GM19043 (cell line): ENCODE results near the gene OGFOD3.
"Not testable (repeated sequence)": the region's sequence is repeated elsewhere in the genome, so short reads cannot be mapped to it uniquely, and the experiment has no call there.

Experiments
- ATAC-seq: cut with Tn5 transposase; IDR thresholded peaks from one replicate; pipeline ENCODE4 v1.9.1; 2021; ENCODE audit warnings: low read depth; ENCODE audit not compliant: unreplicated experiment

OGFOD3 gene

DNA sequence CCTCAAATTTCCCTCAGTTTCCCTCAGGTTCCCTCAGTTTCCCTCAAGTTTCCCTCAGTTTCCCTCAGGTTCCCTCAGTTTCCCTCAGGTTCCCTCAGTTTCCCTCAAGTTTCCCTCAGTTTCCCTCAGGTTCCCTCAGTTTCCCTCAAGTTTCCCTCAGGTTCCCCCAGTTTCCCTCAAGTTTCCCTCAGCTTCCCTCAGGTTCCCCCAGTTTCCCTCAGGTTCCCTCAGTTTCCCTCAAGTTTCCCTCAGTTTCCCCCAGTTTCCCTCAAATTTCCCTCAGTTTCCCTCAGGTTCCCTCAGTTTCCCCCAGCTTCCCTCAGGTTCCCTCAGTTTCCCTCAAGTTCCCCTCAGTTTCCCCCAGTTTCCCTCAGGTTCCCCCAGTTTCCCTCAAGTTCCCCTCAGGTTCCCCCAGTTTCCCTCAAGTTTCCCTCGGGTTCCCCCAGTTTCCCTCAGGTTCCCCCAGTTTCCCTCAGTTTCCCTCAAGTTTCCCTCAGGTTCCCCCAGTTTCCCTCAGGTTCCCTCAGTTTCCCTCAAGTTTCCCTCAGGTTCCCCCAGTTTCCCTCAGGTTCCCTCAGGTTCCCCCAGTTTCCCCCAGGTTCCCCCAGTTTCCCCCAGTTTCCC is 58.8 kb downstream of the OGFOD3 start:
- not testable (repeated sequence) for ATAC-seq

DNA sequence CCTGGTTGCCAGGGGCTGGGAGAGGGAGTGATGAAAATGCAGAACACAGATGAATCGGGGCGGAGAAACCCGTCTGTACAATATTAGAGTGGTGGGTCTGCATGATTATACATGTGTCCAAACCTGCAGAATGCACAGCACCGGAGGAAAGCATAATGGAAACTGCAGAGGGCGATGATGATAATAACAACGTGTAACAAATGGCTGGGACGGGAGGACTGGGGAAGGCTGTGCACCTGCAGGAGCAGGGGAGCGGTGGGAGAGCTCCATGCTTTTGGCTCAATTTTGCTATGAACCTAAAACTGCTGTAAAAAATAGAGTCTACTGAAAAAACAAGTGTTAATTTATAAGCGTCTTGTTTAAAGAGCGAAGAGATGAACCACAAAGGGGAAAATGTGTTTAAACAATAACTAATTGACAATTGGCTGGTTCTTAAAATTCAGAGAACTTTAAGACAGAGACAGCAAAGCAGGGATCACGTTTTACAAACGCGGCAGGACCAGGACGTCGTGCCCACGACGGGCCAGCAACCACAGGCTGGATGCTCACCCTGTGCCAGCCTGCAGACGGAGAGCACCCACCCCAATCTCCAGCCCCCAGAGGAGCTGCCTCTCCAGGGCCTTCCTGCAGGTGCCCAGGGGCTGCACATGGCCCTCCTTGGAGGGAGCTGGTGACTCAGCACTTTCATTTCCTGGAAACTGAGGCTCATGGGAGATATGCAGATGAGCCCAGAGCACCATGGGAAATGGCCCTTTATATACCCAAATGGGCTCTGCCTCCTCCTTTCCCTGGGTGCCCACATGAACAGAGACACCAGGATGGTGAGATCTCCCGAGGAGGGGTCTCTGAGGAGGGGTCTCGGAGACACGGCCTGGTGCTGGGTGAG is 59.7 kb downstream of the OGFOD3 start, which contains the start of gene TEX19:
TSS of gene TEX19 (plus strand) at position 783 of the 886 bp plus-strand sequence. CDS start 2,904 bp downstream, outside the sequence.
- ATAC-seq: no peak

DNA sequence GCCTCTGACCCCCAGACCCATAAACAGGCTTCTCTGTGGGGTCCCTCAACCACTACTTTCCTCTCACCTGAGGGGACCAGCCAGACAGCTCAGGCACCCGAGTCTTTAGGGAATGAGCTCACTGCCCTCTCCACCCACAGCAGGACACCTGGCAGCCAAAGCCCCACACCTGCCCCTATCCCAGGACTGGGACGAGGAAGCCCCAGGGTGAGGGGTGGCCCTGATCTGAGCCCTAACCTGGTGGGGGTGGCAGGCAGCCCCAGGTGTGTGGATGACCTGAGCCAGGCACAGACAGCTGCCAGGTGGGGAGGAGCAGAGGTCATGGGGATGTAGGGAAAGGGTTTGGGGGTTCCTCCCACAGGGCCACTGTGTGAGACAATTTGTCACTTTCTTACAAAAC is 61.0 kb downstream of the OGFOD3 start:
- no peak for ATAC-seq

DNA sequence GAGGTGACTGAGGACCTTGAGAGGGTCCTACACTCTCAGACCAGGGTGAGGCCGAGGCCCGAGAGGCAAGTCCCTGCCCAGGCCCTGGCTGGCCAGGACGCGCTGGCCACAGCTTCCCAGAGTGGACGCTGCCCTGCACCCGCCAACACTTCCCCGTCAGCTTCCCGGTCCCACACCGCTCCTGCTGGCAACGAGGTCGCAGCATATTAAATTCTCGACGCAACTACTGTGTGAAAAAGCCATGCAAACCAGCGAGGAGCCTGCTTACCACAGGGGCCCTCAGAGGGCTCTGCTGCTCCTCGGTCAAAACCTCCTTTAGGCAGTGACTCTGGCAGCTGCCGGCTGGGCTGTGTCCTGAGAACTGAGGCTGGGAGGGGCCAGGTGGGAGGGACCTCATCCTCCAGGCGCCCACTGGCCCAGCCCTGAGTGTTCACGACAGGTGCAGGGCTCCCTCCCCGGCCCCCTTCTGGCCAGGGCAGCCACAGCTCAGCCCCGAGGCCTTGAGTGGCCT is 61.5 kb downstream of the OGFOD3 start:
- no peak for ATAC-seq

- ATAC-seq: no peak
Observed at GRCh38 chr17:82355770-82356427, 62.5 kb downstream of the OGFOD3 start.

GRCh38 chr17:82354804-82355308 is 63.5 kb downstream of the OGFOD3 start:
- ATAC-seq: no peak

DNA sequence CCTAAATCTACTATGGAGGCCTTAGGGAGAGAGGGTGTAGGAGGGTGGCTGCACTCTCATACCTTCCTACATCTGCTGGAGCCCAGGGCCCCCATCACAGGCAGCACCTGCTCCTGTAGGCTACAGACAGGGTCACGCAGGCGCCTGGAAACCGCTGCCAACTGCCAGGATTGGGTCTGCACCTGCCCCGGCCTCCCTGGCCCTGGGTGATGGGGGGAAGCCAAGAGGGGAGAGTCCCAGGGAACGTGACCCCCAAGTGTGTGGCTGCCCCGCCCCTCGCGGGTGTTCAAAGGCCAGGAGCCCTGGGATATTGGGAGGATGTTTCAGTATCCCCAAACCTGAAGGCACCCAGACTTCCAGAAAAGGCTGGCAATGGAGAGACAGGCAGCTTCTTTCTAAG is 64.9 kb downstream of the OGFOD3 start:
- ATAC-seq: no peak

DNA sequence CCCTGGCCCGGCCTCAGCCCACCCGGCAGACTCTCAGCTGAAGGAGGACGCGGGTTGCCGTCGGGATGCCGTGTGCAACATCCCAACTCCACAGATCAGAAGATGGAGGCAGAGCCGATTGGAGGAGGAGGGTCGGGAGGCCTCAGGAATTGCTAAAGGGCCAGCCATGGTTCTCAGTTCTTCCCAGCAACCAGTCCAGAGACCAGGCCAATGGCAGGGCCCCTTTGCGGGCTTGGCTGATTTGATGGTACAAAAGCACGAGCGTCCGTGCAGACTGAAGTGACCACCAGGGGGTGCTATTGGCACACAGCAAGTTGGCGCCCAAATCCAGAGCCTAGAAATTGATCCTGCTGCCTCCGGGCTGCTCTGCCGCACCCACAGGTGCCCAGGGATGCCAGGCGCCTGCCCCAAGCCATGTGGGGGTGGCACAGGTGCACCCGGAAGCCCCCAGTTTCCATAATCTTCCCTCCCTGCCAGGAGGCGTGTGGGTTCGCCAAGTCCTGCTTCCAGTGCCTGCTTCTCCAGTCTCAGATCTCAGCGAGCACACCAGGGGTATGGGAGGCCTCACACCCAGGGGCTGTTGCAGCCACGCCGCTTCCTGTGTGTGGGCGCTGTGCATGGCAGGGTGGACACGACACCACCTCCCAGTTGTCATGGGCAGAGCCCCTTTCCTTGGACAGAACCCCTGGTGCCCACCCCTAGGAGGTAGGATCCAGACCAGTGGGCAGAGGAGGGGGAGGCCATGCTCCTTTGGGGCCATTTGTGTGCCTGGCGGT is 66.5 kb downstream of the OGFOD3 start:
- ATAC-seq: no peak

DNA sequence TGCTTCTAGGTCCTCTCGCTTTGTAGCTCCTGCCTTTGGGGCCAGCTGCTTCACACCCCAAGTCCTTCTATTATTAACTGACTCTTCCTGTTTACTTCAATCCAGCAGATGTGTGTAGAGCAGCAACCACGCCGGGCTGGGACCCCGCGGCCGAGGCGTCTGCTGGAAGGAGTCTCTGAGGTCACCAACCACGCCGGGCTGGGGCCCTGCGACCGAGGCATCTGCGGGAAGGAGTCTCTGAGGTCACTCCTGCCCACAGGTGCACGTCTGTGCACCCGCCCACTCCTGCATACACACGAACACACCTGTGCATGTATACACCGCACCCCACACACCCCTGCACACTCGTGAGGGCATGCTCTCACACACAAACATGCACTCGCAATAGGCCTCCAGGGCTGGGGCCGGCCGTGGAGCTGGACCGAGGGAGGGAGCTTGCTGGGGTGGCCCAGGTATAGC is 67.1 kb downstream of the OGFOD3 start:
- no peak for ATAC-seq

GRCh38 chr17:82350182-82351030 is 68.0 kb downstream of the OGFOD3 start:
- no peak for ATAC-seq

- ATAC-seq: no peak
Observed at GRCh38 chr17:82349287-82349701, 69.1 kb downstream of the OGFOD3 start.

DNA sequence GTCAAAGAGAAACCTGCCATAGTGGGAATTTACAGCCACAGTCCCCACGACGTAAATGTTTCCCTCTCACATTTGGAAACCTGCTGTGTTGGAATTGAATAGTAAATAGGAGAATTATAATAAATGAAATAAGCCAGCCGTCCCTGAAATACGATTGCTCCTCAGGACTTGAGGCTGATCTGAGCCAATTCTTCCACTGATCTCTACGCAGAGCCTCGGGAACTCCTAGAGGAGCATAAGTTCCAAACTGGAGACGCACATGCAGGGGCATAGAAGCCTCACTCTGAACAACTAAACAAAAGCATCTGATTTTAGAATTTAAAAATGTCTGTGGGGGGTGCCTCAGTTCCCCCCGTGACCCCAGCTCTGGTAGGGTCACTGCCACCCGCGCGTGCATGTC is 69.5 kb downstream of the OGFOD3 start:
- ATAC-seq: no peak

- no peak for ATAC-seq
Observed at GRCh38 chr17:82348434-82348833, 70.0 kb downstream of the OGFOD3 start.

DNA sequence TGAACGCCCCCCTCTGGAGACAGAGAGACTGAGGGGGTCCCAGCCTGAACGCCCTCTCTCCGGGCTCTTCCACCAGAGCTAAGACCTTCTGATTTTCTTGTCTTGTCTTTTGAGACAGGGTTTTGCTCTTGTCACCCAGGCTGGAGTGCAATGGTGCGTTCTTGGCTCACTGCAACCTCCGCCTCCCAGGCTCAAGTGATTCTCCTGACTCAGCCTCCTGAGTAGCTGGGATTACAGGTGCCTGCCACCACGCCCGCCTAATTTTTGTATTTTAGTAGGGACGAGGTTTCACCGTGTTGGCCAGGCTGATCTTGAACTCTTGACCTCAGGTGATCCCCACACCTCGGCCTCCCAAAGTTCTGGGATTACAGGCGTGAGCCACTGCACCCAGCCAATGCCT is 70.4 kb downstream of the OGFOD3 start:
- ATAC-seq: not testable (repeated sequence)

- ATAC-seq: no peak
Observed at GRCh38 chr17:82346342-82347300, 71.8 kb downstream of the OGFOD3 start.

DNA sequence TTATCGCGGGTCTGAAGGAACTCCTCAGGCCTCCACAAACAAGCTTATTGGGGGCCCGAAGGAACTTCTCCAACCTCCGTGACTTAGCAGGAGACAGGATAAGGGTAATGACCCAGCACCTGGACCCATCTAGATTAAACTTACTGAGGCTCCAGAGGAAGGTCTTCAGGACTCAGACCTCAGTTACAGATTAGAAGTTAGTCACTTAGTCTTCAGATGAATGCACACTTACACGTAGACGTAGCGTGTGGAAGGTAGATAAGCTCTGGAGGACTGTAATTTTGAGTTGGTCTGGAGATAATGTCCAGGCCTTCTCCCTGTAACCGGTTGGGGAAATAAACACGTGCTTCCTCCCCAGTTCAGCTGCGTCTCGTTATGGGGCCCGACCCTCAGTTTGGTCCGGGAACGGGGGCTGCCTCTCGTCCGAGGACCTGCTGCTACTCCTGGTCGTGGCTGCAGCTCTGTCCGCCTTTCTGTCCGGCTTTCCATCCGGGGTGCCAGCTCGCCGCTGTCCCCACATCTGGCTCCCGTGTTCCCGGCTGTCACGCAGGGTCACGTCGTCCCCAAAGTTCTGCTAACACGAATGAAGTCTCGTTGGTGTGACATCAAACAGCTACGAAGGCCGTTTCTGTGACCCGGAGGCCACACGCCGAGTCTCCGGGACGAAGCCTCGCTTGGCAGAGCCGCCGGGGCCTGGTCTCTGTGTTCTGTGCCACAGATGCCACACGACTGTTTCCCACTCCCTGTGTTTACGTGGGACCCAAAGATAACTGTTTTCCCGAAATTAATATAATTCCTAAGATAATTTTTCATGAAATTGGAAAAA is 73.0 kb downstream of the OGFOD3 start:
- ATAC-seq: no peak
